GM12864 (cell line): Measurements from ENCODE around the gene ADPGK.

Experiments used
- DNase-seq: peaks from one replicate; pipeline ENCODE4 v3.0.0-alpha.2; 2011; ENCODE audit warnings: low read depth
- H3K4me3 ChIP-seq: 2 replicates; pipeline ENCODE4 v1.5.1; 2011; ENCODE audit warnings: mild to moderate bottlenecking, low read depth, low read length, control low read depth
- CTCF ChIP-seq: IDR thresholded peaks from 2 replicates; pipeline ENCODE4 v1.5.1; 2011; ENCODE audit warnings: low read depth, mild to moderate bottlenecking, moderate library complexity, low read length, control low read depth, inconsistent platforms; ENCODE audit errors: missing control alignments

ADPGK gene

DNA sequence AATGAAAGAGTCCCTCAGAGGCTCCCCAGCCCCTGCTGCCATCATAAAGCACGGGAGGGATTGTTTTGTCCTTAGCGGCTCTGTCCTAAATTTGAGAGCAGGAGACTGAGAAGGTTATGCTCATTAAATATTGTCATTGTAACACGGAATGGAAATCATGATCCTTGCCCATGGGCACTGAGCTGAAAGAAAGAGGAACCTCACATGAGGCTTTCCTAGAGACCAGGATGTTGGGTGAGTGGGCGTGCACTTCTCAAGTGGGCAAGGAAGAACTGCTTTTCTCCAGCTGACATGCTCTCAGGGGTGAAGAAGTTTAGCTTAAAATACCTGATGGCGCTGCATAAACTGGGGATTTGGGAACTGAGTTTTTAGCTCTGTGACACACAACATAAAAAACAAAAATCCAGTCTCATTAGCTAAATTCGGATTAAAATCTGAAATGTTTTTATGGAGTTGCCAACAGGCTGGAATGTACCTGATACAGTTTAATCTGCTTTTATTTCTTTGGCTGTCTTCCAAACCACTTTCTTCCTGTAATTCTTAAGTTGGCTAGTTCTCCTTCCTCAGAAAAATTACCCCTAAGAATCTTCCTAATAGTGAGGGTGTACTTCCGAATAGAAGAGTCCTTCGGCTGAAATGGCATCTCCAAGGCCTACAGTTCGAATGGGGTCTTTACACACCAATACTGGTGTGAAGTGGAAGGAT lies 31.7 kb downstream of the ADPGK start:
- no peak for DNase-seq
- TF ChIP-seq CTCF, result no peak

GRCh38 chr15:72749700-72750099 lies 33.9 kb downstream of the ADPGK start:
- H3K4me3 ChIP-seq, result no peak overlapping the region
- no peak for DNase-seq
- no peak for TF ChIP-seq CTCF

More for the DNA sequence above, 31.7 kb downstream of the ADPGK start:
- H3K4me3 ChIP-seq, result no peak overlapping the region

DNA sequence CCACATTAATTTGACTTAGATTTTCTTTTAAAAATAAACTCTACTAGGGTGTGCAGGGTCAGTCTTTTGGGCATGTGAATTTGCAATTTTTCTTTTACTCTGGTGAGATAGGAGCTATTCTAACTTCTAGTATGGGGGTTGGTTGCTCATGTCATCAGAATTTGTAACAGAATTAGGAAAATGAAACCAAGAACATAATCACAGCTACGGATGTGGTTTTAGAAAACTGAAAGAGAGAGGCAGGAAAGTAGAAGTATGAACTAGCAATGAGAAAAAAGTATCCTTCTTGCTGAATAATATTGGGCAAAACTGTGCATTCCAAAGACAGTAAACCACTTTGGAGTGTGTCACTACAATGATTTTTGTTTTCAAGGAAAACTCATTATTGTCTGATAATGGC lies 43.3 kb downstream of the ADPGK start:
- peak; percentile 39 for DNase-seq
- TF ChIP-seq CTCF, result no peak
- no peak overlapping the region for H3K4me3 ChIP-seq

- no peak overlapping the region for H3K4me3 ChIP-seq
- no peak for DNase-seq
- TF ChIP-seq CTCF, result no peak
Observed at GRCh38 chr15:72737723-72738122, 45.8 kb downstream of the ADPGK start.

DNA sequence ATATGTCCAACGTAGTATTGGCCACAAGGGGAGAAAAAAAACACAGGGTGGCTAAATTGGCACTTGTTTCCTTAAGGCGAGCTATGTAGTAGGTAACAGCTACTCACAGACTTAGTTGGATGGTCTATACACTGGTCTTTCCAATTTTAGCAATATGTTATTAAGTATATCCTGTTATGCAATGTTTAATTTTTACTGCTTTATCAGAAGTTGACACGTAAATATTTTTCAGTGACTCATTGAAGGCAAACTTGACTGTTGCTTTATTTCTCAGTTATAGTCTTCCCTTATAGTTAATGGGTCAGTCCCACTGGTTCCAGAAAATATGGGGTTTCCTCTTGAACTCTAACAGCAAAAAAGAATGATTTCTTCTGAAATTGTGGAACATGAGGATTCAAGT lies 46.5 kb downstream of the ADPGK start:
- no peak for TF ChIP-seq CTCF
- H3K4me3 ChIP-seq, result no peak overlapping the region

GRCh38 chr15:72735111-72735510 lies 48.4 kb downstream of the ADPGK start:
- no peak for TF ChIP-seq CTCF
- H3K4me3 ChIP-seq, result no peak overlapping the region
- DNase-seq, result no peak

More for the DNA sequence above, 46.5 kb downstream of the ADPGK start:
- no peak for DNase-seq
